ENCODE measurements around the gene DDX25. TPM values are rescaled to one million over a fixed set of nuclear protein-coding genes. Genes with fewer than 3 reads are reported as not detected.

Gene DDX25
- total and polyA plus RNA-seq, 9 of the 15 experiments (the other 6 are each of a cell fraction or from before 2014, with no cell fraction given) = not detected

DNA sequence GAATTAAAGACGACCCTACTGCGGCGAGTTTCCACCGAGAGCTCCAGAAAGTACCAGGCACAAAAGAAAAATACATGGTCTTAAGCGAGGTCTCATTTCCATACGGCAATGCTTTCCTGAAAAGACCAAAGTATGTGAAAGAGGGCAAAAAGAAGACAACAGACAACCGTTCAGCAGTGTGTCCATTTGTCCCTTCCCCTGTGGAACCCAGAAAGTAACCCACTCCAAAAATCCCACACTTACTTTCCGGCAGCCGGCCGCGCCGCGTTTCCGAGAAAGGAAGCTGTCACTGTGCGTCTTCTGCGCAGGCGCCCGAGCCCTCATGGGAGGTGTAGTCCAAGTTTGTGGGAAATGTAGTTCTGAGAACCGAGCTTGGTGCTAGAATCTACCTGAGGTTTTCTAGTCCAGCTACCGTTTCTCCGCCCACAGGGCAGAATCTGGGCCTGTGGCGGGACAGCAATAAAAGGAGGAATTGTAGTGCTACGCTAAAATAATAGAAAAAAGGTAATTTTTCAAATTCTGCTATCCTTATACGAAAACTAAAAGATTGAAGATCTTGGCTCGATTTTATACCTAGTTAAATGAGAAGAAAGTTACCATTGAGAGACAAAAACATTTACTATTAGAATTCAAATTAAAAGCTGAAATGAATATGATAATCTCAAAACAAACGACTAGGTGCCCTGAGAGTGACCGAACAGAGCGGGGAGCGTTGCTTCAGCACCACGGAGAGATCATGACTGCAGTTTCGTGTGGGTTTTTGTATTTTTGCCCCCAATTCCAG lies 1.2 kb upstream of the DDX25 start, which contains the start of gene PUS3 (continued):
- TF ChIP-seq, protein P1, sequence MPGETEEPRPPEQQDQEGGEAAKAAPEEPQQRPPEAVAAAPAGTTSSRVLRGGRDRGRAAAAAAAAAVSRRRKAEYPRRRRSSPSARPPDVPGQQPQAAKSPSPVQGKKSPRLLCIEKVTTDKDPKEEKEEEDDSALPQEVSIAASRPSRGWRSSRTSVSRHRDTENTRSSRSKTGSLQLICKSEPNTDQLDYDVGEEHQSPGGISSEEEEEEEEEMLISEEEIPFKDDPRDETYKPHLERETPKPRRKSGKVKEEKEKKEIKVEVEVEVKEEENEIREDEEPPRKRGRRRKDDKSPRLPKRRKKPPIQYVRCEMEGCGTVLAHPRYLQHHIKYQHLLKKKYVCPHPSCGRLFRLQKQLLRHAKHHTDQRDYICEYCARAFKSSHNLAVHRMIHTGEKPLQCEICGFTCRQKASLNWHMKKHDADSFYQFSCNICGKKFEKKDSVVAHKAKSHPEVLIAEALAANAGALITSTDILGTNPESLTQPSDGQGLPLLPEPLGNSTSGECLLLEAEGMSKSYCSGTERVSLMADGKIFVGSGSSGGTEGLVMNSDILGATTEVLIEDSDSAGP (CRISPR knock-in tag; IDR thresholded peaks at IDR 0.05) = no peak
- no peak for TF ChIP-seq BRD4 (IDR thresholded peaks at IDR 0.05)
- TF ChIP-seq ZNF830 (CRISPR knock-in tag; IDR thresholded peaks at IDR 0.05) = no peak
- TF ChIP-seq, protein P2, sequence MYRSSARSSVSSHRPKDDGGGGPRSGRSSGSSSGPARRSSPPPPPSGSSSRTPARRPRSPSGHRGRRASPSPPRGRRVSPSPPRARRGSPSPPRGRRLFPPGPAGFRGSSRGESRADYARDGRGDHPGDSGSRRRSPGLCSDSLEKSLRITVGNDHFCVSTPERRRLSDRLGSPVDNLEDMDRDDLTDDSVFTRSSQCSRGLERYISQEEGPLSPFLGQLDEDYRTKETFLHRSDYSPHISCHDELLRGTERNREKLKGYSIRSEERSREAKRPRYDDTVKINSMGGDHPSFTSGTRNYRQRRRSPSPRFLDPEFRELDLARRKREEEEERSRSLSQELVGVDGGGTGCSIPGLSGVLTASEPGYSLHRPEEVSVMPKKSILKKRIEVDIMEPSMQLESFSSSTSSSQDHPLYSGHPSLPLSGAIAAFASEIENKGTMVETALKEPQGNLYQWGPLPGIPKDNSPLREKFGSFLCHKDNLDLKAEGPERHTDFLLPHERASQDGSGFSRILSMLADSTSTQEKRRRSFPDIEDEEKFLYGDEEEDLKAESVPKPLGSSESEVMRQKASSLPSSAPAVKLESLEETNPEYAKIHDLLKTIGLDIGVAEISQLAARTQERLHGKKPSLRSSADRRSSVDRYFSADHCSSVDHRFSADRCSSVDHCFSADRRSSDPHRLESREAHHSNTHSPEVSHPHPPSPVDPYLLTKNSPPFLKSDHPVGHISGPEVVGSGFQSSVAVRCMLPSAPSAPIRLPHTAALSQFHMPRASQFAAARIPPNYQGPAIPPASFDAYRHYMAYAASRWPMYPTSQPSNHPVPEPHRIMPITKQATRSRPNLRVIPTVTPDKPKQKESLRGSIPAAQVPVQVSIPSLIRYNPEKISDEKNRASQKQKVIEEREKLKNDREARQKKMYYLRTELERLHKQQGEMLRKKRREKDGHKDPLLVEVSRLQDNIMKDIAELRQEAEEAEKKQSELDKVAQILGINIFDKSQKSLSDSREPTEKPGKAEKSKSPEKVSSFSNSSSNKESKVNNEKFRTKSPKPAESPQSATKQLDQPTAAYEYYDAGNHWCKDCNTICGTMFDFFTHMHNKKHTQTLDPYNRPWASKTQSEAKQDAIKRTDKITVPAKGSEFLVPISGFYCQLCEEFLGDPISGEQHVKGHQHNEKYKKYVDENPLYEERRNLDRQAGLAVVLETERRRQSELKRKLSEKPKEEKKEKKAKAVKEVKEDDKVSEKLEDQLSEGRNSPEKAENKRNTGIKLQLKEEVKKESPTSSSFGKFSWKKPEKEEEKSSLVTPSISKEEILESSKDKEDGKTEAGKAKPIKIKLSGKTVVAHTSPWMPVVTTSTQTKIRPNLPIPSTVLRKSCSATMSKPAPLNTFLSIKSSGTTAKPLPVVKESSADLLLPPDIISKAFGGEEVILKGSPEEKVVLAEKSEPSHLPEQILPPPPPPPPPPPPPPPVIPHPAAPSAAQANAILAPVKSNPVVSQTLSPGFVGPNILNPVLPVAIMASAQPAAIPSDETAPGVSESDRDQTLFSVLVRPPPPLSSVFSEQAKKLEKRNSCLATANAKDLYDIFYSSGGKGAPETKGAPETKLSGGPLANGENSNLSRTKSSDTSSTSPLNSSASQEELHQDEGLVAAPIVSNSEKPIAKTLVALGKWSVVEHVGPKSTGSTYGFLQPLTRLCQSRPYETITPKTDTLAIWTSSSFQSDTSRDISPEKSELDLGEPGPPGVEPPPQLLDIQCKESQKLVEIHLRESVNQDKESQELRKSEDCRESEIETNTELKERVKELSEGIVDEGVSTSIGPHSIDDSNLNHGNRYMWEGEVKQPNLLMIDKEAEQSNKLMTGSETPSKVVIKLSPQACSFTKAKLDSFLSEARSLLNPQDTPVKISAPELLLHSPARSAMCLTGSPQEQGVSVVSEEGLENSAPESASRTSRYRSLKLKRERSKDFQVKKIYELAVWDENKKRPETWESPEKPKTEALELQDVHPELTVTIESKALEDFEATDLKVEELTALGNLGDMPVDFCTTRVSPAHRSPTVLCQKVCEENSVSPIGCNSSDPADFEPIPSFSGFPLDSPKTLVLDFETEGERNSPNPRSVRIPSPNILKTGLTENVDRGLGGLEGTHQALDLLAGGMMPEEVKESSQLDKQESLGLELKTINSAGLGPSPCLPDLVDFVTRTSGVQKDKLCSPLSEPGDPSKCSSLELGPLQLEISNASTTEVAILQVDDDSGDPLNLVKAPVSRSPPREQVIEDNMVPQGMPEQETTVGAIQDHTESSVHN (IDR thresholded peaks at IDR 0.05; ENCODE audit: borderline replicate concordance in 1 of 2, low read depth in 1 of 2) = no peak
- TF ChIP-seq CTBP1 (IDR thresholded peaks at IDR 0.05; ENCODE audit: borderline replicate concordance) = no peak
- TF ChIP-seq, protein P3, sequence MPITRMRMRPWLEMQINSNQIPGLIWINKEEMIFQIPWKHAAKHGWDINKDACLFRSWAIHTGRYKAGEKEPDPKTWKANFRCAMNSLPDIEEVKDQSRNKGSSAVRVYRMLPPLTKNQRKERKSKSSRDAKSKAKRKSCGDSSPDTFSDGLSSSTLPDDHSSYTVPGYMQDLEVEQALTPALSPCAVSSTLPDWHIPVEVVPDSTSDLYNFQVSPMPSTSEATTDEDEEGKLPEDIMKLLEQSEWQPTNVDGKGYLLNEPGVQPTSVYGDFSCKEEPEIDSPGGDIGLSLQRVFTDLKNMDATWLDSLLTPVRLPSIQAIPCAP (CRISPR knock-in tag; IDR thresholded peaks at IDR 0.05; ENCODE audit: borderline replicate concordance) = no peak
- 0 out of 2 replicates have a peak, but pooled peaks have one; percentile 24 for TF ChIP-seq MXI1 (IDR thresholded peaks at IDR 0.05; ENCODE audit: low read depth, low read length)
- TF ChIP-seq ZNF57 (CRISPR knock-in tag; IDR thresholded peaks at IDR 0.05) = no peak
- TF ChIP-seq MED1 (CRISPR knock-in tag; IDR thresholded peaks at IDR 0.05; ENCODE audit: borderline replicate concordance) = no peak
- TF ChIP-seq MCM2 (IDR thresholded peaks at IDR 0.05; ENCODE audit: low read depth) = no peak
- TF ChIP-seq, protein P4, sequence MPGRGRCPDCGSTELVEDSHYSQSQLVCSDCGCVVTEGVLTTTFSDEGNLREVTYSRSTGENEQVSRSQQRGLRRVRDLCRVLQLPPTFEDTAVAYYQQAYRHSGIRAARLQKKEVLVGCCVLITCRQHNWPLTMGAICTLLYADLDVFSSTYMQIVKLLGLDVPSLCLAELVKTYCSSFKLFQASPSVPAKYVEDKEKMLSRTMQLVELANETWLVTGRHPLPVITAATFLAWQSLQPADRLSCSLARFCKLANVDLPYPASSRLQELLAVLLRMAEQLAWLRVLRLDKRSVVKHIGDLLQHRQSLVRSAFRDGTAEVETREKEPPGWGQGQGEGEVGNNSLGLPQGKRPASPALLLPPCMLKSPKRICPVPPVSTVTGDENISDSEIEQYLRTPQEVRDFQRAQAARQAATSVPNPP (IDR thresholded peaks at IDR 0.05; ENCODE audit: borderline replicate concordance, insufficient read depth, insufficient read length) = no peak
- TF ChIP-seq SRSF3 (IDR thresholded peaks at IDR 0.05; ENCODE audit: insufficient read depth, low read length) = no peak
- TF ChIP-seq, protein P5, sequence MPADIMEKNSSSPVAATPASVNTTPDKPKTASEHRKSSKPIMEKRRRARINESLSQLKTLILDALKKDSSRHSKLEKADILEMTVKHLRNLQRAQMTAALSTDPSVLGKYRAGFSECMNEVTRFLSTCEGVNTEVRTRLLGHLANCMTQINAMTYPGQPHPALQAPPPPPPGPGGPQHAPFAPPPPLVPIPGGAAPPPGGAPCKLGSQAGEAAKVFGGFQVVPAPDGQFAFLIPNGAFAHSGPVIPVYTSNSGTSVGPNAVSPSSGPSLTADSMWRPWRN (IDR thresholded peaks at IDR 0.05; ENCODE audit: low read depth) = no peak

Measured in K562 (cell line).